Ammon's horn (tissue), 1 donor: ENCODE results near the gene EID1.
A peak's percentile ranks its signal among the peaks of the same experiment; 100 is the strongest.
"Not testable (repeated sequence)": the region's sequence is repeated elsewhere in the genome, so short reads cannot be mapped to it uniquely, and the experiment has no call there.

Source experiments
- DNase-seq: peaks from one replicate; pipeline ENCODE4 v3.0.0-alpha.2; 2016; ENCODE audit warnings: low spot score

EID1 gene

DNA sequence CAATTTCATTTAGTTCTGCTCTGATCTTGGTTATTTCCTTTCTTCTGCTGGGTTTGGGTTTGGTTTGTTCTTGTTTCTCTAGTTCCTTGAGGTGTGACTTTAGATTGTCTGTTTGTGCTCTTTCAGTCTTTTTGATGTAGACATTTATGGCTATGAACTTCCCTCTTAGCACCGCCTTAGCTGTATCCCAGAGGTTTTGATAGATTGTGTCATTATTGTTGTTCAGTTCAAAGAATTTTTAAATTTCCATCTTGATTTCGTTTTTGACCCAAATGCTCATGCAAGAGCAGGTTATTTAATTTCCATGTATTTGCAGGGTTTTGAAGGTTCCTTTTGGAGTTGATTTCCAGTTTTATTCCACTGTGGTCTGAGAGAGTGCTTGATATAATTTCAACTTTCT lies 32.6 kb downstream of the EID1 start:
- DNase-seq, result not testable (repeated sequence)

DNA sequence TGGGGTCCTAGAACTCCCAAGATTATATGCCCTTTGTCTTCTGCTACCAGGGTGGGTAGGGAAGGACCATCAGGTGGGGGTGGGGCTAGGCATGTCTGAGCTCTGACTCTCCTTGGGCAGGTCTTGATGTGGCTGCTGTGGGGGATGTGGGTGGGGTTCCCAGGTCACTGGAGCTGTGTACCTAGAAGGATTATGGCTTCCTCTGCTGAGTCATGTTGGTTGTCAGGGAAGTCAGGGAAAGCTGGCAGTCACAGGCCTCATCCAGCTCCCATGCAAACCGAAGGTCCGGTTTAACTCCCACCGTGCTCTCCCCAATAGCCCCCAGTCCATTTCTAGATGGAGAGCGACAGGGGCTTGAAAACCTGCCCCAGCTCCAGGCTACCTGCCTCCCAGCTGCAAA lies 35.2 kb downstream of the EID1 start:
- no peak for DNase-seq

DNA sequence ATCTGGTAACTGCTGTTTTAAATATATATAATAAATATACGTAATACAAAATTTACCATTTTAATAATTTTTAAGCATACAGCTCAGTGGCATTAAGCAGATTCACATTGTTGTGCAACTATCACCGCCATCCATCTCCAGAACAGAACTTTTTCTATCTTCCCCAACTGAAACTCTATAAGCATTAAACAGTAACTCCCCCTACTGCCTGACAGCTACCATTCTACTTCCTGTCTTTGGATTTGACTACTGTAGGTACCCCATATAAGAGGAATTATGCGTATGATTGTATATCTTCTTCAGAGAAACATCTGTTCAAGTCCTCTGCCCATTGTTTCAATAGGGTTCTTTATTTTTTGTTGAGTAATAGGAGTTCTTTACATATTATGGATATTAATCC lies 36.8 kb downstream of the EID1 start:
- no peak for DNase-seq

DNA sequence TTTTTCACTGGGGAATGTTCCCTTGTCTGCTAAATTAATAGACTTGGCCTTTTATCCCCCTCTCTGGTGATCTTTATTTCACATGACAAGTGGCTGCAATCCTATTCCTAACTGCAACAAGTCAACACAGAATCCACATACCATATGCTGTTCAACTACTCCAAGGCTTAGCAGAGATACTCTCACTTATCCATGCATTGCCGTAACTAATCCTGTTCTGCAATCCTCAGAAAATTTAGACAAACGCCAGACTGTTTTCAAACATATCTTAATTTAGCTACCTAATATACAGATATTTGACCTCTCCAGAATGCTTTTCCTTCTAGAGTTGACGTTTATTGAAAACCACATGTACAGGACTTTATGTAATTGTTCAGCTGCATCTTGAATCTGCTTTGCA lies 37.9 kb downstream of the EID1 start:
- DNase-seq, result no peak

DNA sequence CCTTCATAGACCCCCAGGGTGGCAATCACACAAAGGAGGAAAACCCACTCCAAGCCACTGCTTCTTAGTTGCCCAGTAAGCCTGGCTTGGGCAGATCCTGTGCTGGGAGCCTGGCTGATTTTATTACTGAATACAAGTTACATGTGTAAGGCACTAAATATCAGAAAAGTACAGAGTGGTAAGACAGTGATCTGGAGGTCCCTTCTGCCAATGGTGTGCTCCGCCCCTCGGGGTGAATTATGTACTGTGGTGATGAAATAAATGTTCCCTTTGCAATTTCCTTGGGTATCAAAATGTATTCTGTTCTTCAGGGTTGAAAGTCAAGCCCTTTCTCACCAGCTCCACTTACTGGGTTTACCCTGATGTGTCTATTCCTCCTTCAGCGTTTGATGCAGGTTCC lies 38.8 kb downstream of the EID1 start:
- DNase-seq, result no peak

DNA sequence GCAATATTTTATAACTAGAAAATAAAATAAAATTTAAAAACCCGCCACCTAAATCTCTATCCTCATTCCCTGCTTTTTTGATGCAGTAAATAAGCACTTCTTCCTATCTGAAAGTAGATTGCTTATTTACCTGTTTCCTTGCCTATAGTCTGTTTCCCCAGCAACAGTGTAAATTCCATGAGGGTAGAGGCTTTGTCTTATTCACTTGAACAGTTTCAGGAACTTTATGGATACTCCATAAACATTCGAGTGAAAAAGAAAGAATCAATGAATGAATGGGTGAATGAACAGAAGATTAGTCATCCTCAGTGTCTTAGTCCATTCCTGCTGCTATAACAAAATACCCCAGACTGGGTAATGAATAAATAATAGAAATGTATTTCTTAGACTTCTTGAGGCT lies 44.1 kb downstream of the EID1 start:
- DNase-seq, result no peak

DNA sequence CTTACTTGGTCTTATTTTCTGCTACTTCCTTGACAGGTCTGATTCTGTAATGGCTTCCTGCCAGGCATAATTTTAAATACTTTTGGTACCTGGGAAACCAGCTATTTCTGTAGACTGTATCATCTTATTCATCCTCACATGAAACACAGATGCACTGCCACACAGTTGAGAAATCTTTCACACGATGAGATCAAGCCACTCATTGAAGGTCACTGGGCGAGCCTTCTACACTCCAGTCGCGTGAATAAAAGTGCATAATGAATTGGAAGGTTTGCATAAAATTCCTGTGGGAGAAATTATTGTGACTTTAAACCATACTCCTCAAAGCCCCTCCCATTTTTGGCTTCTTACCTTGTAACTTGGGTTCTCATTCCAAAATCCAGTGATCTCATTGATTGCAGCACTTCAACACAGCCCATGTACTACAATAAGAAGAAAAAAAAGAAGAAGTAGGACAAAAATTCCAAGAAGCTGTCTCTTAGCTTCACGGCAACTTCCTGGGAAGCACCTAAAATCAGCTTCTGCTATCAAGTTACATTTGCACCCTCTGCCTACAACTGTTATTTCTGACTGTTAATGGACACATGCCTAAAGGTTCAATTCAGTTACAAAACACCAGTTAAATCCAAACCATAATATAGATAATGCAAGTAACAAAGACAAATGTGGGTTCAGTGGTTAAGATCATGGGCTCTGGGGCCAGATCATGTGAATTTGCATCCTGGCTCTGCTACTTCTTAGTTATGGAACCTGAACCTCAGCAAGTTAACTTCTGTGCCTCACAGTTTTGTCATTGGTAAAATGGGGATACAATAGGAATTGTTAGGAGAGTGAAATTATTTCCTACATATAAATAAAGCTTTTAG lies 46.8 kb downstream of the EID1 start:
- no peak for DNase-seq

DNA sequence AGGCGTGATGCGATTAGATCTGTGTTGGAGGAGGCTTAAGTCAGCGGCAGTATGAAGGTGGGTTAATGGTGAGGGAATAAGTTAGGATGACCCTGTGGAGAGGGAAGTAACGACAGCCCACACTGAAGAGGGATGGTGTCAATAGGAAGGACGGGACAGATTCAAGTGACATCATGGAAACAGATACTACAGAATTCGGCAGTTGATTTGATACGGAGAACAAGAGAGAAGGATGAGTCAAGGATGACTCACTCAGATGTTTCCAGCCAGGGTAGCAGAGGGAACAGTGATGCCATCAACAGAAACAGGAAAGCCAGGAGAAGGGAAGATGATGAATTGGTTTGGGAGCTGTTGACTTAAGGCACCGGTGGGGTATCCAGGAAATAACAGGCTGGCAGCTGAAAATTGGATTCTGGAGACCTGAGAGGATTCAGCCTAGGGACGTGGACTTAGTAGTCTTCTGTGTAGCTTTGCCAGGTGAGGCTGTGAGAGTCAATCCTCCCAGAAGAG lies 47.8 kb downstream of the EID1 start:
- DNase-seq, result peak; percentile 69

DNA sequence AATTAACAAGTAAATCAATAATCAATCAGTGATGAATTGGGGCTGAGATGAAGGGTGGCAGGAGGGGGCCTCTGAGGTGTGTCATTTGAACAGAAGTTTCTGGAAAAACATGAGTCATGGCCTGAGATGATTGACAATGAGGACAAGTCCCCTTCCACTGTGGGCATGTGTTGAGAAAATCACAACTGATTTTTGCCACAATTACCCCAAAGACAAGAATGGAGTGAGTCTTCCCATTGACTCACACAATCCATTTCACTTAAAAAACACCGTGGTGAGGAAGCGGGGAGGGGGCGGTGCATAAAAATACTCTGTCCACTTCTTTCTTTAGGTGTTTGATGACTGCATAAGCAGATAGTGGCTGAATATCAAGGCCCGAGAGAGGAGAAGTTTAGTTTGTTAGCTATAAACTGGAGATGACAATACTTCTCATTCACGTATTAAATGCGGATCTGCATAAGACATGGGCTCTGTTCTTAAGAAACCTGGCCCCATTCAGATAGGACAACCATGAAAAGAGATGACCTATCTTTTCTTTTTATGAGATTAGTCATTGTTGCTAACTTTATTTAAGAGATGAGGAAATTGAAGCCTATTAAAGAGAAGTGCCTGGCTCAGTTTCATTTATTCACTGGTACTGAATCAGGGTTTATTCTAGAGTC lies 51.1 kb downstream of the EID1 start:
- no peak for DNase-seq

DNA sequence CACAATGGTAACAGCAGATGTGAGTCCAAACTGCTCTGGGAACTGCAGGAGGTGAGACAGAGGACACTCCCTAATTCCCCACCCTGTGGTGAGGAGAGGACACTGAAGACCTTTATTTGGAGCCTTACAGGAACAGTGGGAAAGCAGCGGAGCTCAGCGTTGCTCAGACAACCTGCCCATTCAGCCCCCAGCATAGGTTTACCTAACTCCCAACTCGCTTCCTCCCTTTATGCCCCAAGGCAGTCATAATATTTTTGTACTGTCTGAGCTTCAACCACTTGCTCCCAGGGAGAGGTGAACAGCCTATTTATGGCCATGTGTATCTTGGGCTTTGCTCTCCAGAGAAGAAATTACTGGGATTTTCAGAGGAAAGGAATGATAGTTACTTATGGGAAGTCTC lies 51.7 kb downstream of the EID1 start:
- DNase-seq, result no peak
